Pancreas (tissue), 10 donors: ENCODE data around the gene TMEM120B. TPM values are rescaled to one million over a fixed set of nuclear protein-coding genes. Genes with fewer than 3 reads are reported as not detected.
A peak's percentile ranks its signal among the peaks of the same experiment; 100 is the strongest.

ENCODE experiments used
- ATAC-seq, 4 donors: fragments of 200-7000 bp; cut with Tn5 transposase; one replicate each; pipeline versions ENCODE4 v1.8.0 to v1.9.1; 2020; ENCODE audit warnings: mild to moderate bottlenecking in 4 of 4, moderate library complexity in 4 of 4
- DNase-seq, 6 donors: peaks; one replicate each; pipeline ENCODE4 v3.0.0-alpha.2; 2020
- FAIRE-seq: peaks from 2 replicates; lab custom pipeline; 2012; peaks lifted over from hg19 to GRCh38; lab: Jason Lieb, UNC
- H3K27ac ChIP-seq, 4 donors: fragments of 200-600 bp; sonication (generic); 1 replicate in 3 of 4; 2 replicates in 1 of 4; pipeline versions ENCODE4 v1.5.0 to v1.8.0; 2020
- H3K27me3 ChIP-seq, 4 donors: fragments of 200-600 bp; one replicate each; pipeline ENCODE4 v1.8.0; 2021
- H3K36me3 ChIP-seq, 3 donors: fragments of 200-600 bp; sonication (generic) in 1 of 3; one replicate each; pipeline versions ENCODE4 v1.5.0 to v1.8.0; 2020 to 2021
- H3K4me1 ChIP-seq, 3 donors: fragments of 200-600 bp; one replicate each; pipeline ENCODE4 v1.8.0; 2021
- H3K4me3 ChIP-seq, 4 donors: fragments of 200-600 bp; sonication (generic) in 2 of 4; one replicate each; pipeline versions ENCODE4 v1.5.0 to v1.8.0; 2020 to 2021
- H3K9me3 ChIP-seq, 4 donors: fragments of 200-600 bp; one replicate each; pipeline ENCODE4 v1.8.0; 2021
- CTCF ChIP-seq, 4 donors: fragments of 200-600 bp; sonication (generic) in 3 of 4; IDR thresholded peaks; one replicate each; pipeline versions ENCODE4 v1.5.0 to v1.8.0; 2021; ENCODE audit warnings: antibody characterized with exemption in 4 of 4
- WGBS, 2 donors: extraction: QIAGEN DNeasy Blood & Tissue Kit; methylation state at CpG; one replicate each; pipeline ENCODE4 v1.1.7; 2013; 5-methylcytosine and 5-hydroxymethylcytosine counted together
- intact Hi-C, 3 donors: fragments of 100-400 bp; cut with DNase I; formaldehyde crosslinking; loops; one replicate each; pipeline versions ENCODE4 v1.11.1 to v1.14.2; 2022
- polyA plus RNA-seq, 2 donors: library from polyadenylated mRNA; stranded (reverse); fragments of 200-250 nt; gene quantifications; one replicate each; pipeline ENCODE4 v1.2.3, GENCODE V29; 2013
- total RNA-seq, 6 donors: library from RNA; stranded (reverse); fragmentation: NEBNext Ultra II Directional in 4 of 6; extraction: Animal tissue kit (Norgen Biotek cat#: 25700) in 4 of 6; gene quantifications; one replicate each; pipeline versions ENCODE4 v1.2.1 to v1.2.4, GENCODE V29; 2021 to 2023
- donor health status: healthy with polysubstance abuse.
- donor health status: DM: no; HTN: no; CAD: no; lungs with moderate emphysema.
- donor health status: DM: no; HTN: no; CAD: no.
- donor health status: control.
- donor health status: control.
- donor health status: Bipolar disorder and iron deficiency.
- donor health status: DM: yes; HTN: yes; CAD: no.
- donor health status: DM: no; HTN: no; CAD: no.
- donor health status: DM: no; HTN: no; CAD: no.
- donor health status: DM: yes; HTN: yes; CAD: no.

The TMEM120B gene
- total and polyA plus RNA-seq, 8 donors = 8.2 to 19.8 (median 11.4) TPM

GRCh38 chr12:121823101-121823726 is 110.7 kb downstream of the TMEM120B start:
- H3K27ac ChIP-seq = no peak overlapping the region
- WGBS, 2 donors = 87 to 88% methylated on average over 25 to 36 of the region's 36 CpGs
- ATAC-seq (peak in 1 of 4 donors; percentile 19), DNase-seq (peak in 4 of 6 donors; percentile 15 to 76 (median 54)), FAIRE-seq (no peak)
- H3K4me3 ChIP-seq = no peak overlapping the region
- H3K9me3 ChIP-seq = no peaks in the 10 kb centered on the region
- intact Hi-C loops = no loop called here
- no peak for TF ChIP-seq CTCF (IDR thresholded peaks at IDR 0.05)
- H3K36me3 ChIP-seq = peaks cover 0 to 71% (median 44%) of the 10 kb centered on the region in 3 donors
- H3K4me1 ChIP-seq = no peaks in the 10 kb centered on the region
- no peaks in the 10 kb centered on the region for H3K27me3 ChIP-seq

GRCh38 chr12:121823727-121824115 is 111.2 kb downstream of the TMEM120B start:
- 76 to 79% methylated on average over 12 of the region's 12 CpGs for WGBS, 2 donors
- no peak for FAIRE-seq
- no peak for TF ChIP-seq CTCF (IDR thresholded peaks at IDR 0.05)
- intact Hi-C loops = no loop called here
- Histone ChIP-seq H3K27me3 (no peaks in the 10 kb centered on the region), H3K36me3 (peaks cover 0 to 71% (median 47%) of the 10 kb centered on the region in 3 donors), H3K9me3 (no peaks in the 10 kb centered on the region), H3K4me1 (no peaks in the 10 kb centered on the region), H3K4me3 (no peak overlapping the region), H3K27ac (no peak overlapping the region)
- ATAC-seq = no peak
- DNase-seq = no peak

- no peaks in the 10 kb centered on the region for H3K27me3 ChIP-seq
- H3K36me3 ChIP-seq = peaks cover 0 to 69% (median 36%) of the 10 kb centered on the region in 3 donors
- intact Hi-C loops = no loop called here
- H3K27ac ChIP-seq = no peak overlapping the region
- H3K9me3 ChIP-seq = no peaks in the 10 kb centered on the region
- peak in 2 of 4 donors; percentile 8 to 10 for ATAC-seq
- TF ChIP-seq CTCF (IDR thresholded peaks at IDR 0.05) = no peak
- peak in 2 of 6 donors; percentile 20 to 61 for DNase-seq
- no peak for FAIRE-seq
- 90 to 91% methylated on average over 18 of the region's 18 CpGs for WGBS, 2 donors
- H3K4me1 ChIP-seq = no peaks in the 10 kb centered on the region
- H3K4me3 ChIP-seq = no peak overlapping the region
Observed at GRCh38 chr12:121825041-121825523, 112.5 kb downstream of the TMEM120B start.

GRCh38 chr12:121826318-121827150 is 114.0 kb downstream of the TMEM120B start:
- Histone ChIP-seq H3K9me3 (no peaks in the 10 kb centered on the region), H3K27ac (no peak overlapping the region), H3K4me1 (no peaks in the 10 kb centered on the region), H3K27me3 (no peaks in the 10 kb centered on the region), H3K36me3 (peaks cover 5 to 65% (median 36%) of the 10 kb centered on the region in 3 donors), H3K4me3 (no peak overlapping the region)
- 83 to 93% methylated on average over 17 to 18 of the region's 18 CpGs for WGBS, 2 donors
- FAIRE-seq (no peak), DNase-seq (no peak), ATAC-seq (no peak)
- TF ChIP-seq CTCF (IDR thresholded peaks at IDR 0.05) = no peak
- intact Hi-C loops = no loop called here
